Caki2 (cell line): Measurements from ENCODE around the gene ACTL7A. TPM values are rescaled to one million over a fixed set of nuclear protein-coding genes. Genes with fewer than 3 reads are reported as not detected.
"Not testable (repeated sequence)": the region's sequence is repeated elsewhere in the genome, so short reads cannot be mapped to it uniquely, and the experiment has no call there.

ENCODE experiments used
- DNase-seq: peaks from one replicate; pipeline ENCODE4 v3.0.0-alpha.2; 2015; ENCODE audit warnings: low read depth
- in situ Hi-C: cut with HindIII; loops from 2 replicates; pipeline ENCODE4 v1.10.0; 2016; ENCODE audit warnings: low sequenced_read_pairs, low pct_unique_long_range_greater_than_20kb, mixed read lengths
- total RNA-seq: library from RNA; depleted of rRNA; stranded (reverse); fragments of >200 nt; shearing (Covaris generic); gene quantifications from 2 replicates; pipeline ENCODE4 v1.2.3, GENCODE V29; 2014; ENCODE audit warnings: low replicate concordance; rRNA removed

ACTL7A gene
- not detected in 2 replicates for total RNA-seq

GRCh38 chr9:108861997-108862396 is at the start of gene ACTL7A:
Gene ACTL7A, plus strand, starts transcription at chr9:108862266. Its CDS starts 57 bp downstream, at chr9:108862323.
- DNase-seq, result no peak
- in situ Hi-C loops, result no loop called here

GRCh38 chr9:108812396-108813025 is 49.6 kb upstream of the ACTL7A start:
- in situ Hi-C loops, result no loop called here

GRCh38 chr9:108813951-108814601 is 48.0 kb upstream of the ACTL7A start:
- in situ Hi-C loops, result no loop called here

More at GRCh38 chr9:108812396-108813025, 49.6 kb upstream of the ACTL7A start:
- DNase-seq, result no peak

GRCh38 chr9:108815156-108815555 is 46.9 kb upstream of the ACTL7A start:
- DNase-seq, result no peak
- in situ Hi-C loops, result no loop called here

More at GRCh38 chr9:108813951-108814601, 48.0 kb upstream of the ACTL7A start:
- peak; percentile 48 for DNase-seq

GRCh38 chr9:108816037-108816436 is 46.0 kb upstream of the ACTL7A start:
- no peak for DNase-seq
- in situ Hi-C loops, result no loop called here

GRCh38 chr9:108823829-108824228 is 38.2 kb upstream of the ACTL7A start:
- in situ Hi-C loops, result no loop called here
- DNase-seq, result no peak

GRCh38 chr9:108830272-108830671 is 31.8 kb upstream of the ACTL7A start:
- DNase-seq, result no peak
- in situ Hi-C loops, result no loop called here

GRCh38 chr9:108831496-108832178 is 30.4 kb upstream of the ACTL7A start:
- no peak for DNase-seq
- in situ Hi-C loops, result no loop called here

GRCh38 chr9:108832179-108832500 is 29.9 kb upstream of the ACTL7A start:
- in situ Hi-C loops, result no loop called here
- DNase-seq, result no peak

- no peak for DNase-seq
- in situ Hi-C loops, result no loop called here
Observed at GRCh38 chr9:108834959-108835665, 27.0 kb upstream of the ACTL7A start.

GRCh38 chr9:108835831-108836230 is 26.2 kb upstream of the ACTL7A start:
- no peak for DNase-seq
- in situ Hi-C loops, result no loop called here

- DNase-seq, result no peak
- in situ Hi-C loops, result no loop called here
Observed at GRCh38 chr9:108836319-108836718, 25.7 kb upstream of the ACTL7A start.

- DNase-seq, result no peak
- in situ Hi-C loops, result no loop called here
Observed at GRCh38 chr9:108836781-108837180, 25.3 kb upstream of the ACTL7A start.

- in situ Hi-C loops, result no loop called here
- no peak for DNase-seq
Observed at GRCh38 chr9:108837530-108837929, 24.5 kb upstream of the ACTL7A start.

- no peak for DNase-seq
- in situ Hi-C loops, result no loop called here
Observed at GRCh38 chr9:108838017-108838416, 24.0 kb upstream of the ACTL7A start.

GRCh38 chr9:108839561-108839960 is 22.5 kb upstream of the ACTL7A start:
- DNase-seq, in situ Hi-C loops: not testable (repeated sequence)

GRCh38 chr9:108842610-108843295 is 19.3 kb upstream of the ACTL7A start:
- no peak for DNase-seq
- in situ Hi-C loops, result no loop called here

GRCh38 chr9:108844391-108844790 is 17.7 kb upstream of the ACTL7A start:
- in situ Hi-C loops, result no loop called here
- DNase-seq, result no peak
